H9 (cell line): ENCODE measurements around the gene NFE2L2. TPM values are rescaled to one million over a fixed set of nuclear protein-coding genes. Genes with fewer than 3 reads are reported as not detected.

ENCODE experiments used
- DNase-seq: peaks from one replicate; pipeline ENCODE4 v3.0.0-alpha.2; 2017
- H2AFZ ChIP-seq: one replicate; pipeline ENCODE4 v1.6.1; 2013; ENCODE audit warnings: mild to moderate bottlenecking, low read length, control low read depth, moderate library complexity
- H2AK5ac ChIP-seq: 2 replicates; pipeline ENCODE4 v1.6.1; 2013; ENCODE audit warnings: low read length, control low read depth, mixed read lengths; ENCODE audit not compliant: insufficient read length
- H2BK120ac ChIP-seq: one replicate; pipeline ENCODE4 v1.6.1; 2013; ENCODE audit warnings: low read depth, mild to moderate bottlenecking, low read length, control low read depth, inconsistent platforms; ENCODE audit not compliant: poor library complexity, severe bottlenecking
- H2BK12ac ChIP-seq: 2 replicates; pipeline ENCODE4 v1.6.1; 2013; ENCODE audit warnings: low read length, control low read depth, mixed read lengths, low read depth; ENCODE audit not compliant: insufficient read length
- H2BK15ac ChIP-seq: 2 replicates; pipeline ENCODE4 v1.6.1; 2013; ENCODE audit warnings: low read depth, low read length, control low read depth
- H2BK20ac ChIP-seq: one replicate; pipeline ENCODE4 v1.6.1; 2013; ENCODE audit warnings: low read depth, mild to moderate bottlenecking, low read length, control low read depth, inconsistent platforms; ENCODE audit not compliant: poor library complexity, severe bottlenecking
- H2BK5ac ChIP-seq: 2 replicates; pipeline ENCODE4 v1.6.1; 2013; ENCODE audit warnings: low read length, control low read depth, mixed read lengths; ENCODE audit not compliant: insufficient read length
- H3K14ac ChIP-seq: 2 replicates; pipeline ENCODE4 v1.6.1; 2013; ENCODE audit warnings: low read length, control low read depth; ENCODE audit not compliant: insufficient read depth
- H3K18ac ChIP-seq: 2 replicates; pipeline ENCODE4 v1.6.1; 2013; ENCODE audit warnings: low read depth, mild to moderate bottlenecking, mixed read lengths, low read length, control low read depth; ENCODE audit not compliant: insufficient read length
- H3K23ac ChIP-seq: 2 replicates; pipeline ENCODE4 v1.6.1; 2013; ENCODE audit warnings: low read length, control low read depth, mixed read lengths, low read depth; ENCODE audit not compliant: insufficient read length
- H3K23me2 ChIP-seq: 2 replicates; pipeline ENCODE4 v1.6.1; 2013; ENCODE audit warnings: low read depth, mild to moderate bottlenecking, mixed read lengths, low read length, control low read depth; ENCODE audit not compliant: insufficient read length, poor library complexity, severe bottlenecking
- H3K27ac ChIP-seq: 2 replicates; pipeline ENCODE4 v1.5.1; 2013; ENCODE audit warnings: low read length, control low read depth, mixed read lengths, low read depth; ENCODE audit not compliant: insufficient read length
- H3K27me3 ChIP-seq: 2 replicates; pipeline ENCODE4 v1.6.1; 2013; ENCODE audit warnings: low read length, control low read depth, inconsistent platforms; ENCODE audit not compliant: insufficient read depth
- H3K4ac ChIP-seq: 2 replicates; pipeline ENCODE4 v1.6.1; 2013; ENCODE audit warnings: low read depth, mild to moderate bottlenecking, control low read depth, inconsistent platforms, low read length, moderate library complexity
- H3K4me1 ChIP-seq: 2 replicates; pipeline ENCODE4 v1.6.1; 2013; ENCODE audit warnings: low read length, control low read depth, inconsistent platforms; ENCODE audit not compliant: insufficient read depth
- H3K4me2 ChIP-seq: 2 replicates; pipeline ENCODE4 v1.6.1; 2013; ENCODE audit warnings: low read length, control low read depth, mixed read lengths; ENCODE audit not compliant: insufficient read length, insufficient read depth
- H3K56ac ChIP-seq: 2 replicates; pipeline ENCODE4 v1.6.1; 2013; ENCODE audit warnings: low read depth, mild to moderate bottlenecking, mixed read lengths, low read length, control low read depth; ENCODE audit not compliant: insufficient read length
- H3K79me1 ChIP-seq: 2 replicates; pipeline ENCODE4 v1.6.1; 2013; ENCODE audit warnings: low read depth, mild to moderate bottlenecking, moderate library complexity, low read length, control low read depth, inconsistent platforms; ENCODE audit not compliant: insufficient read depth, poor library complexity, severe bottlenecking
- H3K79me2 ChIP-seq: 2 replicates; pipeline ENCODE4 v1.6.1; 2013; ENCODE audit warnings: low read length, control low read depth, inconsistent platforms; ENCODE audit not compliant: insufficient read depth
- H3K9ac ChIP-seq: 2 replicates; pipeline ENCODE4 v1.6.1; 2013; ENCODE audit warnings: low read length, control low read depth, mixed read lengths; ENCODE audit not compliant: insufficient read length; ENCODE audit errors: extremely low read depth
- H3K9me3 ChIP-seq: one replicate; pipeline ENCODE4 v1.6.1; 2013; ENCODE audit warnings: low read depth, low read length, inconsistent platforms; ENCODE audit not compliant: control insufficient read depth
- H3T11ph ChIP-seq: one replicate; pipeline ENCODE4 v1.6.1; 2013; ENCODE audit warnings: mild to moderate bottlenecking, low read length, control low read depth, inconsistent platforms
- H4K20me1 ChIP-seq: one replicate; pipeline ENCODE4 v1.6.1; 2013; ENCODE audit not compliant: control insufficient read depth, insufficient read length, insufficient read depth
- H4K5ac ChIP-seq: 2 replicates; pipeline ENCODE4 v1.6.1; 2013; ENCODE audit warnings: low read depth, mild to moderate bottlenecking, mixed read lengths, low read length, control low read depth; ENCODE audit not compliant: insufficient read length
- H4K8ac ChIP-seq: replicated peaks from 2 replicates; pipeline ENCODE4 v1.6.1; 2013; ENCODE audit warnings: low read length, control low read depth, mixed read lengths, low read depth; ENCODE audit not compliant: insufficient read length
- H4K91ac ChIP-seq: 2 replicates; pipeline ENCODE4 v1.6.1; 2013; ENCODE audit warnings: low read depth, mild to moderate bottlenecking, moderate library complexity, mixed read lengths, low read length, control low read depth; ENCODE audit not compliant: insufficient read length
- H3K27ac Mint-ChIP-seq, 3 experiments: 2 replicates in 2 of 3; 3 replicates in 1 of 3; pipeline ENCODE4 v1.8.0; 2020 to 2021; ENCODE audit warnings: mixed read lengths in 3 of 3, mild to moderate bottlenecking in 1 of 3, moderate library complexity in 1 of 3
- H3K27me3 Mint-ChIP-seq: 2 replicates; pipeline ENCODE4 v1.8.0; 2021; ENCODE audit warnings: low read depth, mild to moderate bottlenecking, moderate library complexity, mixed read lengths
- H3K36me3 Mint-ChIP-seq, 3 experiments: 2 replicates in 2 of 3; 3 replicates in 1 of 3; pipeline ENCODE4 v1.8.0; 2020 to 2021; ENCODE audit warnings: low read depth in 3 of 3, mixed read lengths in 3 of 3; ENCODE audit not compliant: insufficient read depth in 1 of 3
- H3K4me1 Mint-ChIP-seq, 2 experiments: 2 replicates each; pipeline ENCODE4 v1.8.0; 2020; ENCODE audit warnings: mixed read lengths in 2 of 2
- H3K4me3 Mint-ChIP-seq, 2 experiments: 2 replicates in 1 of 2; 3 replicates in 1 of 2; pipeline ENCODE4 v1.8.0; 2020 to 2021; ENCODE audit warnings: mild to moderate bottlenecking in 2 of 2, mixed read lengths in 2 of 2, moderate library complexity in 1 of 2
- H3K9me3 Mint-ChIP-seq, 2 experiments: 2 replicates in 1 of 2; 3 replicates in 1 of 2; pipeline ENCODE4 v1.8.0; 2020; ENCODE audit warnings: mild to moderate bottlenecking in 2 of 2, mixed read lengths in 2 of 2, moderate library complexity in 1 of 2
- CTCF ChIP-seq: fragments of 200-600 bp; sonication (generic); conservative IDR thresholded peaks from 3 replicates; pipeline ENCODE4 v1.8.0; 2021; ENCODE audit warnings: antibody characterized with exemption, mild to moderate bottlenecking
- WGBS: extraction: QIAGEN DNeasy Blood & Tissue Kit; methylation state at CpG from one replicate; pipeline ENCODE4 v1.1.7; 2013; ENCODE audit warnings: missing lambda C conversion rate, low lambda C conversion rate, mixed read lengths; ENCODE audit not compliant: insufficient read length; ENCODE audit errors: extremely low coverage; 5-methylcytosine and 5-hydroxymethylcytosine counted together
- total RNA-seq: library from RNA; stranded (reverse); gene quantifications from 2 replicates; pipeline ENCODE4 v1.2.1, GENCODE V29; 2021

The NFE2L2 gene
- total RNA-seq, 1 experiment from 2014 or later = 42.5 TPM

- no peak overlapping the region for H3K4ac ChIP-seq
- H3K4me1 ChIP-seq = no peaks in the 10 kb centered on the region
- Mint-ChIP-seq H3K27ac (no peak overlapping the region; a peak in 1 of 7 replicates), H3K27me3 (no peaks in the 10 kb centered on the region), H3K4me3 (no peak overlapping the region), H3K36me3 (no peaks in the 10 kb centered on the region), H3K9me3 (no peaks in the 10 kb centered on the region), H3K4me1 (peaks cover 17% of the 10 kb centered on the region in 2 experiments)
- no peak overlapping the region for H2AFZ ChIP-seq
- H3K9me3 ChIP-seq = no peaks in the 10 kb centered on the region
- no peak overlapping the region for H4K5ac ChIP-seq
- H4K8ac ChIP-seq = no peak overlapping the region
- no peak overlapping the region for H3K27ac ChIP-seq
- no peak overlapping the region for H3K23ac ChIP-seq
- H4K91ac ChIP-seq = no peak overlapping the region
- H2BK15ac ChIP-seq = no peak overlapping the region
- no peak overlapping the region for H3K14ac ChIP-seq
- no peak overlapping the region for H2BK5ac ChIP-seq
- no peaks in the 10 kb centered on the region for H4K20me1 ChIP-seq
- no peak overlapping the region for H3K56ac ChIP-seq
- no peaks in the 10 kb centered on the region for H3K79me1 ChIP-seq
- H3K4me2 ChIP-seq = no peak overlapping the region
- H2AK5ac ChIP-seq = no peak overlapping the region
- no peaks in the 10 kb centered on the region for H3K23me2 ChIP-seq
- H2BK120ac ChIP-seq = no peak overlapping the region
- H3T11ph ChIP-seq = no peak overlapping the region
- no peak overlapping the region for H2BK20ac ChIP-seq
- no peak overlapping the region for H3K18ac ChIP-seq
- no peaks in the 10 kb centered on the region for H3K79me2 ChIP-seq
- H3K27me3 ChIP-seq = no peaks in the 10 kb centered on the region
- no peak overlapping the region for H3K9ac ChIP-seq
- H2BK12ac ChIP-seq = no peak overlapping the region
- DNase-seq = no peak
- no peak for TF ChIP-seq CTCF
- no CpG with 5 or more reads among the region's 1 CpG for WGBS
These were observed 7.6 kb upstream of the NFE2L2 start for GRCh38 chr2:177271981-177272666.
